A549 treated with GW870086 at 1 μM for 4 hours (cell line): ENCODE data around the gene SH3PXD2B. TPM values are rescaled to one million over a fixed set of nuclear protein-coding genes. Genes with fewer than 3 reads are reported as not detected.

Experiments
- total RNA-seq: library from RNA; stranded (reverse); fragments of 200-300 nt; extraction: Qiagen RNA extraction; gene quantifications from 5 replicates; pipeline ENCODE4 v1.2.3, GENCODE V29; 2022; ENCODE audit warnings: low read depth

The SH3PXD2B gene
- 13.7 to 20.7 TPM (median 18.4 TPM) in 5 replicates for total RNA-seq

DNA sequence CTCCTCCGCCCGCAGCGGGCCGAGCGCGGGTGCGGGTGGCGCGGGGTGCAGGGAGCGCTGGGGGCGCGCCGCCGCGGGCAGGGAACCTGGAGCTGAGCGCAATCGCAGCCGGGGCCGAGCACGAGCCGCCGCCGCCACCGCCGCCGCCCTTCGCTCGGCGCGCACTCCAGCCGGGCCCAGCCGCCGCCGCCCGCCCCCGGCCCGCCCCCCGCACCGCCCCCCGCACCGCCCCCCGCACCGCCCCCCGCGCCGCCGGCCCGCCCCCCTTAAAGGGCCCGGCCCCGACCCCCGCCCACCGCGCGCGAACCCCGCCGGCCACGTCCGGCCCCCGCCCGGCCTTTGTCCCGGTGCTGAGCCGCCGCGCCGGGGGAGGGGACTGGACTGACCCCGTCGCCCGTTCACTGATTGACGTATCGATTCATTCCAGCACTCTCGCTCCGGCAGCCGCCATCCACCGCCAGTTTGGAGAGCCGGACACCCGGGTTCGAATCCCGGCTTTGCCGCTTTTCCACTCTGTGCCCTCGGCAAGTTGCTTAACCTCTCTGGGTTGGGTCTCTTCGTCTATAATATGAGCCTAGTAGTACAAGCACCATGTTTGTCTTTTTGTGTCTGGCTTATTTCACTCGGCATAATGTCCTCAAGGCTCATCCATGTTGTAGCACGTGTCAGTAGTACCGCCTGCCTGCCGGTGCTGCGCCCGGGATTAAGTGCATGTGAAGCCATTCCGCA lies at the start of gene SH3PXD2B:
Gene SH3PXD2B (minus strand): TSS at position 168 of the 729 bp plus-strand sequence. CDS start 173 bp downstream, outside the sequence.

GRCh38 chr5:172283020-172283861 lies 171.1 kb downstream of the SH3PXD2B start, which contains the start of gene UBTD2:
Gene UBTD2, minus strand, starts transcription at chr5:172283764. Its CDS starts 99 bp downstream, at chr5:172283665.

Other genes with a start within 250 kb of the SH3PXD2B start
- gene UBTD2, start 170.8 kb downstream of the SH3PXD2B start, total RNA-seq = 12.1 to 16.1 TPM (median 15.2 TPM) in 5 replicates
- 2.3 to 4.7 TPM (median 4.1 TPM) in 5 replicates for gene NEURL1B, start 186.7 kb upstream of the SH3PXD2B start, total RNA-seq